Smooth muscle cell (in vitro differentiated cells): ENCODE results near the gene SASS6. TPM values are rescaled to one million over a fixed set of nuclear protein-coding genes. Genes with fewer than 3 reads are reported as not detected.

Source experiments
- DNase-seq: peaks from one replicate; lab custom pipeline; 2025; ENCODE audit not compliant: unreplicated experiment; lab: John Stamatoyannopoulos, UW
- H2AFZ ChIP-seq: fragments of 200-600 bp; sonication (generic); 2 replicates; pipeline ENCODE4 v1.6.0; 2016; ENCODE audit warnings: antibody characterized with exemption, low read depth, mild to moderate bottlenecking
- H3F3A ChIP-seq: fragments of 200-600 bp; sonication (generic); 2 replicates; pipeline ENCODE4 v1.6.0; 2017; ENCODE audit warnings: antibody characterized with exemption, low read depth
- H3K27ac ChIP-seq: fragments of 200-600 bp; sonication (generic); 2 replicates; pipeline ENCODE4 v1.5.1; 2016; ENCODE audit warnings: low read depth, mild to moderate bottlenecking
- H3K27me3 ChIP-seq: fragments of 200-600 bp; sonication (generic); 2 replicates; pipeline ENCODE4 v1.6.1; 2016; ENCODE audit warnings: low read depth, mild to moderate bottlenecking
- H3K36me3 ChIP-seq: fragments of 200-600 bp; sonication (generic); 2 replicates; pipeline ENCODE4 v1.5.1; 2016; ENCODE audit warnings: low read depth
- H3K4me1 ChIP-seq: fragments of 200-600 bp; sonication (generic); 2 replicates; pipeline ENCODE4 v1.5.1; 2016; ENCODE audit warnings: low read depth
- H3K4me2 ChIP-seq: fragments of 200-600 bp; sonication (generic); 2 replicates; pipeline ENCODE4 v1.6.0; 2016; ENCODE audit warnings: mild to moderate bottlenecking
- H3K4me3 ChIP-seq: fragments of 200-600 bp; sonication (generic); 2 replicates; pipeline ENCODE4 v1.5.1; 2016; ENCODE audit warnings: mild to moderate bottlenecking
- H3K79me2 ChIP-seq: fragments of 200-600 bp; sonication (generic); 2 replicates; pipeline ENCODE4 v1.6.0; 2016; ENCODE audit warnings: low read depth, mild to moderate bottlenecking
- H3K9ac ChIP-seq: fragments of 200-600 bp; sonication (generic); 2 replicates; pipeline ENCODE4 v1.6.0; 2016; ENCODE audit warnings: low read depth
- H3K9me3 ChIP-seq: fragments of 200-600 bp; sonication (generic); replicated peaks from 2 replicates; pipeline ENCODE4 v1.5.1; 2016; ENCODE audit warnings: low read depth
- H4K20me1 ChIP-seq: fragments of 200-600 bp; sonication (generic); 2 replicates; pipeline ENCODE4 v1.6.0; 2016; ENCODE audit warnings: low read depth
- WGBS: methylation state at CpG from one replicate; pipeline ENCODE4 v1.1.7; 2016; ENCODE audit warnings: low lambda C conversion rate; 5-methylcytosine and 5-hydroxymethylcytosine counted together
- polyA plus RNA-seq: library from polyadenylated mRNA; unstranded; fragments of >200 nt; fragmentation: Nextera tagmentation; extraction: Ambion mirVana; gene quantifications from 2 replicates; pipeline ENCODE4 v1.2.1, GENCODE V29; 2016
- total RNA-seq: library from RNA; depleted of rRNA; stranded (reverse); fragments of >200 nt; gene quantifications from 2 replicates; pipeline ENCODE4 v1.2.3, GENCODE V29; 2014
- TF ChIP-seq, protein P1 (sequence below): fragments of 200-600 bp; sonication (generic); IDR thresholded peaks from 2 replicates; pipeline ENCODE4 v1.5.1; 2017; ENCODE audit warnings: borderline replicate concordance, mild to moderate bottlenecking, antibody characterized with exemption; ENCODE audit not compliant: insufficient read depth, poor library complexity, severe bottlenecking

SASS6 gene
- total and polyA plus RNA-seq, 2 experiments from 2014 or later: 1.9 to 6.0 TPM

DNA sequence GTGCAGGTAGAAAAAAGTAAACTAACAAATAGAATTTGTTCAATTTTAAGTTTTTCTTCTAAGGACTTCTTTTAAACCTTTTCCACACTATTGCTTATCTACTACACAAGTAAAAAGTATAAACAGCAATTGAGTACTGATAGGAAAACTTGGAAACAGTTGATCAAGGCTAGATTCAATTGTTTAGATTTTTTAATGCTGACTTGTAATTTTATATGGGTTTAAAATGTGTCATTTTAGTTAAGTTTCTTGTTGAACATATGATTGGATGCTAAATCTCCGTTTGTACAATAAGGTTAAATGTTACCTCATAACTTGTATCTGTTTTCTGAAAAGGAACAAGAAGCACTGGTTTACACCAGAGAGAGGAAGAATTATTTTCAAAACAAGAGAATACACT is 5.5 kb downstream of the SASS6 start:
- H3K27me3 ChIP-seq: no peaks in the 10 kb centered on the region
- no peak overlapping the region for H3K27ac ChIP-seq
- H2AFZ ChIP-seq: no peak overlapping the region
- H3K79me2 ChIP-seq: peaks cover 13% of the 10 kb centered on the region
- H3F3A ChIP-seq: no peaks in the 10 kb centered on the region
- H3K9ac ChIP-seq: no peak overlapping the region
- no peak overlapping the region for H3K4me3 ChIP-seq
- no peak overlapping the region for H3K4me2 ChIP-seq
- peaks cover 7% of the 10 kb centered on the region for H3K4me1 ChIP-seq
- H3K36me3 ChIP-seq: no peaks in the 10 kb centered on the region
- no peak for DNase-seq
- 93% methylated on average over 1 of the region's 1 CpG for WGBS
- TF ChIP-seq, protein P1, sequence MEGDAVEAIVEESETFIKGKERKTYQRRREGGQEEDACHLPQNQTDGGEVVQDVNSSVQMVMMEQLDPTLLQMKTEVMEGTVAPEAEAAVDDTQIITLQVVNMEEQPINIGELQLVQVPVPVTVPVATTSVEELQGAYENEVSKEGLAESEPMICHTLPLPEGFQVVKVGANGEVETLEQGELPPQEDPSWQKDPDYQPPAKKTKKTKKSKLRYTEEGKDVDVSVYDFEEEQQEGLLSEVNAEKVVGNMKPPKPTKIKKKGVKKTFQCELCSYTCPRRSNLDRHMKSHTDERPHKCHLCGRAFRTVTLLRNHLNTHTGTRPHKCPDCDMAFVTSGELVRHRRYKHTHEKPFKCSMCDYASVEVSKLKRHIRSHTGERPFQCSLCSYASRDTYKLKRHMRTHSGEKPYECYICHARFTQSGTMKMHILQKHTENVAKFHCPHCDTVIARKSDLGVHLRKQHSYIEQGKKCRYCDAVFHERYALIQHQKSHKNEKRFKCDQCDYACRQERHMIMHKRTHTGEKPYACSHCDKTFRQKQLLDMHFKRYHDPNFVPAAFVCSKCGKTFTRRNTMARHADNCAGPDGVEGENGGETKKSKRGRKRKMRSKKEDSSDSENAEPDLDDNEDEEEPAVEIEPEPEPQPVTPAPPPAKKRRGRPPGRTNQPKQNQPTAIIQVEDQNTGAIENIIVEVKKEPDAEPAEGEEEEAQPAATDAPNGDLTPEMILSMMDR: no peak
- no peaks in the 10 kb centered on the region for H3K9me3 ChIP-seq
- no peaks in the 10 kb centered on the region for H4K20me1 ChIP-seq

DNA sequence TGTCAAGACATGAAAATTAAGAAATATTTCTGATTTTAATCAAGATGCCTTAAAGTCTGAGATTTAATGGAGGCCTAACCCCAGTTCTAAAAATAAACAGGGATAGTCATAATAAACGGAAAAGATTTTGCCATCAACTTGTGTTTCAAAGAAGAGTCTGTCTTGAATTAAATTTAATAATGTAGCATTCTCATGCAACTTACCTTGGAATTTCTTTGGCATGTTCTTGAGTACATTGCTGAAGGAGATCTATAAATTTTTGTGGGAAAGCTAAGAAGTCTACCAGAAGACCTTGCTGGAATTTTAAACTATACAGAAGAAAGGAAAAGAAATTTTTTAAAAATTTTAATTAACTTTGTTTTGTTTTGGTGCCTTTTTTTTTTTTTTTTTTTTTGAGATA is 10.6 kb downstream of the SASS6 start:
- Histone ChIP-seq H3K79me2 (no peaks in the 10 kb centered on the region), H3K9me3 (no peaks in the 10 kb centered on the region), H2AFZ (no peak overlapping the region), H3K36me3 (no peaks in the 10 kb centered on the region), H3K4me2 (no peak overlapping the region), H3F3A (no peaks in the 10 kb centered on the region), H3K4me3 (no peak overlapping the region), H4K20me1 (no peaks in the 10 kb centered on the region), H3K4me1 (no peaks in the 10 kb centered on the region), H3K9ac (no peak overlapping the region), H3K27ac (no peak overlapping the region), H3K27me3 (no peaks in the 10 kb centered on the region)
- WGBS: 97% methylated on average over 1 of the region's 1 CpG
- TF ChIP-seq, protein P1: no peak
- DNase-seq: no peak

DNA sequence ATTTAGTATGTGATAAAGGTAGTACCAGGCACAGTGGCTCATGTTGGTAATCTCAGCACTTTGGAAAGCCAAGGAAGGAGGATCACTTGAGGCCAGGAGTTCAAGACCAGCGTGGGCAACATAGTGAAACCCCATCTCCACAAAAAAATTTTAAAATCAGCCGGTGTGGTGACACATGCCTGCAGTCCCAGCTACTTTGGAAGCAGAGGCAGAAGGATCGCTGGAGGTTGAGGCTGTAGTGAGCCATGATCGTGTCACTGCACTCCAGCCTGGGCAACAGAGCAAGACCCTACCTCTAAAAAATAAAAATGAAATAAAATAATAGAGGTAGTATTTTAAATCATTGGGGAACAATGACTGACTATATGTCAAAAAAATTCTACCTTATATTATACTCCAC is 17.2 kb downstream of the SASS6 start:
- Histone ChIP-seq H3K27me3 (no peaks in the 10 kb centered on the region), H3K4me2 (no peak overlapping the region), H3K9me3 (no peaks in the 10 kb centered on the region), H3K9ac (no peak overlapping the region), H3K36me3 (no peaks in the 10 kb centered on the region), H3K4me3 (no peak overlapping the region), H3K4me1 (no peaks in the 10 kb centered on the region), H3K27ac (no peak overlapping the region), H3F3A (no peaks in the 10 kb centered on the region), H4K20me1 (no peaks in the 10 kb centered on the region), H3K79me2 (no peaks in the 10 kb centered on the region), H2AFZ (no peak overlapping the region)
- TF ChIP-seq, protein P1: no peak
- DNase-seq: no peak
- WGBS: 98% methylated on average over 4 of the region's 4 CpGs

DNA sequence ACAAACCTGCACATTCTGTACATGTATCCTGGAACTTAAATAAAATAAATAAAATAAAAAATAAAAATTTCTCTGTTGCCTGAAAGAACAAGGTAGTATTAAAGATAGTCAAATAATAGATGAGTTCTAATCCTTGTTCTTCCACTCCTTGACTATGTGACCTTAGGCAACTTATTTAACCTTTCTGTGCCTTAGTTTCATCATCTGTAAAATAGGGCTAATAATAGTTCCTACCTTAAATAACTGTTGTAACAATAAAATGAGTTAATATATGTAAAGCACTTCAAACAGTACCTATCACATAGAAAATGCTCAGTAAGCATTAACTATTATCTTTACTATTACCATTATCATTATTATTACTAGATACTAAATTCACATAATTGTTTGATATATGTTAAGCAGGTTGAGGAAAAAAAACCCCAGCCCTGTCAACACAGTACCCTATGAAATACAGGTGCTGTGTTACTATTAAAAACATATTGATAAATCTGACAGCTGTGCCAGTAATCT is 23.1 kb downstream of the SASS6 start:
- Histone ChIP-seq H3K9me3 (no peaks in the 10 kb centered on the region), H4K20me1 (no peaks in the 10 kb centered on the region), H3K4me3 (no peak overlapping the region), H3K9ac (no peak overlapping the region), H3F3A (no peaks in the 10 kb centered on the region), H3K27ac (no peak overlapping the region), H3K4me2 (no peak overlapping the region), H3K36me3 (peaks cover 3% of the 10 kb centered on the region), H3K4me1 (no peaks in the 10 kb centered on the region), H2AFZ (no peak overlapping the region), H3K79me2 (no peaks in the 10 kb centered on the region), H3K27me3 (no peaks in the 10 kb centered on the region)
- no peak for DNase-seq
- TF ChIP-seq, protein P1: no peak
